ENCODE results near the gene SPR. TPM values are rescaled to one million over a fixed set of nuclear protein-coding genes. Genes with fewer than 3 reads are reported as not detected.

The SPR gene
- total and polyA plus RNA-seq, 2 of the 4 experiments (the other 2 are of a cell fraction): 14.3 to 17.4 TPM

DNA sequence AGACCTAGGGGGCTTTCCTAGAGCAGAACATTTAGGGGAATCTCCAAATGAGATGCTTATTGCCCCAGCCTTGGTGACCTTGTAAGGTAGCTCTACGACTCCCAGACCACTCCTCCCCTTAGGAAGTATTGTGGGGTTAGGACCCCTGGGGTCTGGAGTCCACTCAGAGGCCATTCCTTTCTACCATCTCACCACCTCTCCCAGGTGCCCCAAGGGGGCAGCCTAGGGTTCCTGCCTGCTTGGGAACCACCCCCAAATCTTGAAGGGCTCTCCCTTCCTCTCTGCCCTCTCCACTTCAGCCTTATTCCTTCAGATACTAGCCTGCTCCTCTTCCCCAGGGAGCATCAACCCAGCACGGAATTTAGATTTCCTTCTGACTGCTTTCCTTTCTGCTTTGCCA is 43.9 kb upstream of the SPR start:
- H2BK20ac ChIP-seq (ENCODE audit: low read depth, low read length): no peak overlapping the region
- no peak overlapping the region for H3K4me3 ChIP-seq (ENCODE audit: insufficient read depth, low read depth, low read length)
- H3K4me2 ChIP-seq (ENCODE audit: low read depth, low read length): no peak overlapping the region
- ChIA-PET POLR2A (ENCODE audit: unreplicated experiment) (no interaction called here), CTCF (no interaction called here)
- no peak overlapping the region for H2AK5ac ChIP-seq (ENCODE audit: low read depth, low read length)
- dilution Hi-C loops (cut with HindIII; ENCODE audit: low sequenced_read_pairs, unreplicated experiment): no loop called here
- H3K27me3 ChIP-seq (ENCODE audit: control insufficient read depth, insufficient read depth, low read length): peaks cover 13% of the 10 kb centered on the region
- in situ Hi-C loops (cut with MboI; ENCODE audit: low sequenced_read_pairs): no loop called here
- ATAC-seq (ENCODE audit: low read depth): no peak
- H4K8ac ChIP-seq (ENCODE audit: low read depth in 2 of 2, low read length in 2 of 2): no peak overlapping the region
- no peaks in the 10 kb centered on the region for H3K9me1 ChIP-seq (ENCODE audit: insufficient read depth, low read length)
- H2AFZ ChIP-seq (replicated peaks; ENCODE audit: low read length, poor library complexity): no peak overlapping the region
- no peak overlapping the region for H3K56ac ChIP-seq (ENCODE audit: extremely low read depth, insufficient read depth, low read length)
- no peak for DNase-seq
- no peak overlapping the region for H3K14ac ChIP-seq (replicated peaks; ENCODE audit: low read depth, low read length)
- H2BK120ac ChIP-seq (ENCODE audit: low read depth, low read length): no peak overlapping the region
- H4K20me1 ChIP-seq (ENCODE audit: insufficient read depth, low read length): no peaks in the 10 kb centered on the region
- H3K4ac ChIP-seq (ENCODE audit: low read depth, low read length): no peak overlapping the region
- WGBS, 2 experiments (ENCODE audit: extremely low coverage in 2 of 2, insufficient read length in 1 of 2): no CpG with 5 or more reads among the region's 2 CpGs
- H3K4me1 ChIP-seq (ENCODE audit: control insufficient read depth, insufficient read depth, low read length): no peaks in the 10 kb centered on the region
- TF ChIP-seq MAZ (IDR thresholded peaks at IDR 0.05; ENCODE audit: borderline replicate concordance, low read depth, low read length): no peak
- no peak for TF ChIP-seq MAFK (IDR thresholded peaks at IDR 0.05; ENCODE audit: low read depth, low read length)
- TF ChIP-seq RAD21 (IDR thresholded peaks at IDR 0.05; ENCODE audit: low read length): no peak
- TF ChIP-seq, protein P1, sequence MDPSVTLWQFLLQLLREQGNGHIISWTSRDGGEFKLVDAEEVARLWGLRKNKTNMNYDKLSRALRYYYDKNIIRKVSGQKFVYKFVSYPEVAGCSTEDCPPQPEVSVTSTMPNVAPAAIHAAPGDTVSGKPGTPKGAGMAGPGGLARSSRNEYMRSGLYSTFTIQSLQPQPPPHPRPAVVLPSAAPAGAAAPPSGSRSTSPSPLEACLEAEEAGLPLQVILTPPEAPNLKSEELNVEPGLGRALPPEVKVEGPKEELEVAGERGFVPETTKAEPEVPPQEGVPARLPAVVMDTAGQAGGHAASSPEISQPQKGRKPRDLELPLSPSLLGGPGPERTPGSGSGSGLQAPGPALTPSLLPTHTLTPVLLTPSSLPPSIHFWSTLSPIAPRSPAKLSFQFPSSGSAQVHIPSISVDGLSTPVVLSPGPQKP (IDR thresholded peaks at IDR 0.05; ENCODE audit: borderline replicate concordance, low read depth, low read length): no peak
- no peak for TF ChIP-seq CHD1 (IDR thresholded peaks at IDR 0.05; ENCODE audit: low read depth, low read length)
- no peak for TF ChIP-seq POLR2A (IDR thresholded peaks at IDR 0.05; ENCODE audit: low read depth, low read length)
- TF ChIP-seq NFE2L2 (IDR thresholded peaks at IDR 0.05; ENCODE audit: low read depth, low read length): no peak
- no peak for TF ChIP-seq FOS (IDR thresholded peaks at IDR 0.05; ENCODE audit: low read depth, low read length)
- TF ChIP-seq, protein P2, sequence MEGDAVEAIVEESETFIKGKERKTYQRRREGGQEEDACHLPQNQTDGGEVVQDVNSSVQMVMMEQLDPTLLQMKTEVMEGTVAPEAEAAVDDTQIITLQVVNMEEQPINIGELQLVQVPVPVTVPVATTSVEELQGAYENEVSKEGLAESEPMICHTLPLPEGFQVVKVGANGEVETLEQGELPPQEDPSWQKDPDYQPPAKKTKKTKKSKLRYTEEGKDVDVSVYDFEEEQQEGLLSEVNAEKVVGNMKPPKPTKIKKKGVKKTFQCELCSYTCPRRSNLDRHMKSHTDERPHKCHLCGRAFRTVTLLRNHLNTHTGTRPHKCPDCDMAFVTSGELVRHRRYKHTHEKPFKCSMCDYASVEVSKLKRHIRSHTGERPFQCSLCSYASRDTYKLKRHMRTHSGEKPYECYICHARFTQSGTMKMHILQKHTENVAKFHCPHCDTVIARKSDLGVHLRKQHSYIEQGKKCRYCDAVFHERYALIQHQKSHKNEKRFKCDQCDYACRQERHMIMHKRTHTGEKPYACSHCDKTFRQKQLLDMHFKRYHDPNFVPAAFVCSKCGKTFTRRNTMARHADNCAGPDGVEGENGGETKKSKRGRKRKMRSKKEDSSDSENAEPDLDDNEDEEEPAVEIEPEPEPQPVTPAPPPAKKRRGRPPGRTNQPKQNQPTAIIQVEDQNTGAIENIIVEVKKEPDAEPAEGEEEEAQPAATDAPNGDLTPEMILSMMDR (conservative IDR thresholded peaks at IDR 0.05; ENCODE audit: low read depth, low read length): no peak
- TF ChIP-seq, protein P3, sequence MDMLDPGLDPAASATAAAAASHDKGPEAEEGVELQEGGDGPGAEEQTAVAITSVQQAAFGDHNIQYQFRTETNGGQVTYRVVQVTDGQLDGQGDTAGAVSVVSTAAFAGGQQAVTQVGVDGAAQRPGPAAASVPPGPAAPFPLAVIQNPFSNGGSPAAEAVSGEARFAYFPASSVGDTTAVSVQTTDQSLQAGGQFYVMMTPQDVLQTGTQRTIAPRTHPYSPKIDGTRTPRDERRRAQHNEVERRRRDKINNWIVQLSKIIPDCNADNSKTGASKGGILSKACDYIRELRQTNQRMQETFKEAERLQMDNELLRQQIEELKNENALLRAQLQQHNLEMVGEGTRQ (IDR thresholded peaks at IDR 0.05; ENCODE audit: low read depth, low read length): no peak
- no peak for TF ChIP-seq RCOR1 (IDR thresholded peaks at IDR 0.05; ENCODE audit: insufficient replicate concordance, low read length)
- no peak for TF ChIP-seq MXI1 (IDR thresholded peaks at IDR 0.05; ENCODE audit: borderline replicate concordance, low read depth, low read length)
- no peak for TF ChIP-seq CEBPB (IDR thresholded peaks at IDR 0.05; ENCODE audit: low read depth, low read length)
- TF ChIP-seq RFX5 (IDR thresholded peaks at IDR 0.05; ENCODE audit: low read depth, low read length): no peak
- no peak overlapping the region for H3K9ac ChIP-seq (ENCODE audit: low read depth, low read length)
- no peaks in the 10 kb centered on the region for H3K79me1 ChIP-seq (ENCODE audit: low read depth in 1 of 2, low read length in 2 of 2)
- H2BK15ac ChIP-seq (ENCODE audit: low read depth, low read length): no peak overlapping the region
- no peak overlapping the region for H2AK9ac ChIP-seq (replicated peaks; ENCODE audit: low read depth, low read length, poor library complexity)
- H3K36me3 ChIP-seq (ENCODE audit: control insufficient read depth, insufficient read depth, low read length): no peaks in the 10 kb centered on the region
- H4K5ac ChIP-seq (ENCODE audit: low read depth, low read length): no peak overlapping the region
- H3K9me3 ChIP-seq (ENCODE audit: control insufficient read depth, insufficient read depth, low read length): no peaks in the 10 kb centered on the region
- no TSS peak for BruUV-seq (replicated peaks)
- no peak overlapping the region for H3K18ac ChIP-seq (ENCODE audit: low read depth, low read length)
- H4K91ac ChIP-seq (ENCODE audit: insufficient read depth, low read depth, low read length): no peak overlapping the region
- H3K23ac ChIP-seq (ENCODE audit: low read depth, low read length): no peak overlapping the region
- H3K27ac ChIP-seq (ENCODE audit: insufficient read depth, low read length): no peak overlapping the region
- intact Hi-C loops (cut with micrococcal nuclease): no loop called here
- H2BK5ac ChIP-seq (ENCODE audit: low read depth, low read length, poor library complexity, severe bottlenecking): no peak overlapping the region
